ENCODE measurements around the gene GPS1.

Gene GPS1

GRCh38 chr17:82053556-82054263 lies 2.0 kb downstream of the GPS1 start:
- intact Hi-C loops (cut with DNase I), result no loop called here
- DNase-seq, result no peak

- intact Hi-C loops (cut with DNase I), result loop anchor here (5.0 kb wide), 1 partner anchor 43 kb away; the partner anchor contains the start of gene FASN
- DNase-seq, result no peak
These were observed 2.8 kb downstream of the GPS1 start for GRCh38 chr17:82054351-82055022.

DNA sequence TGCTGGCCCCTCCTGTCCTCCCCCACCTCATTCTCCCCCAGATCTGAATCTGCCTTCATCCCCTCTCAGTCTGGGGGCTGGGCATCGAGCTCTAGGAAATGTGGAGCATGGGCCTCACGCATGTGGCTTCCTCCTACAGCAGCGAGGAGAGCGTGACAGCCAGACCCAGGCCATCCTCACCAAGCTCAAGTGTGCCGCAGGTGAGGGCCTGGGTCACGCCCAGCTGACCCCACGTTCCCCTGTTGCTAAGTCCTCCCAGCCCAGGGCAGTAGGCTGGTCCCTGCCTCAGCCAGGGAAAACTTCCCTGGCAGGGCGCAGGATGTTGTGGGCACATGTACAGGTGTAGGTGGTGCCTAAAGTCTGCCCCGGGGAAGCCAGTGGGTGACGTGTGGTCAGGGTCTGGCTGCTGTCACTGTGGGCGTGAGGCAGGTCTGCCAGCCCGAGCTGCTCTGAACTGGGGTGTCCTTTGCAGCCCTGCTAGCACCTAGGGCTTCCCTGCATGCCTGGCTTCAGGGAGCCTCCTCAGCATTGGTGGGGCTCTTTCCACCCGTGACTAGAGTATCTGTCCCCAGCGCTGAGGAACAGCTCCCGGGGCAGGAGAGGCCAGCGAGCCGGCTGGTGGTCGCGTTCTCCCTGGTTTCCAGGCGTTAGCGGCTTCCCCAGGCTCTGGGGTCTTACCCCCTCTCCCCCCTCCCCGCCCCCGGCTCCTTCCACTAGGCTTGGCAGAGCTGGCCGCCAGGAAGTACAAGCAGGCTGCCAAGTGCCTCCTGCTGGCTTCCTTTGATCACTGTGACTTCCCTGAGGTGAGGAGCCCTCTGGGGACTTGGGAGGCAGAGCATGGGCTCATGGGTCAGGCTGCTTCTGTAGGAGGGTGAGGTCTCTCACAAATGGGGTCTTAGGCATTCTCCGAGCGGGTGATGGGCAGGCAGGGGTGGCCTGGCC lies 3.6 kb downstream of the GPS1 start:
- DNase-seq, result no peak
- intact Hi-C loops (cut with DNase I), result loop anchor here (5.0 kb wide), 1 partner anchor 42 kb away; the partner anchor contains the start of gene FASN

DNA sequence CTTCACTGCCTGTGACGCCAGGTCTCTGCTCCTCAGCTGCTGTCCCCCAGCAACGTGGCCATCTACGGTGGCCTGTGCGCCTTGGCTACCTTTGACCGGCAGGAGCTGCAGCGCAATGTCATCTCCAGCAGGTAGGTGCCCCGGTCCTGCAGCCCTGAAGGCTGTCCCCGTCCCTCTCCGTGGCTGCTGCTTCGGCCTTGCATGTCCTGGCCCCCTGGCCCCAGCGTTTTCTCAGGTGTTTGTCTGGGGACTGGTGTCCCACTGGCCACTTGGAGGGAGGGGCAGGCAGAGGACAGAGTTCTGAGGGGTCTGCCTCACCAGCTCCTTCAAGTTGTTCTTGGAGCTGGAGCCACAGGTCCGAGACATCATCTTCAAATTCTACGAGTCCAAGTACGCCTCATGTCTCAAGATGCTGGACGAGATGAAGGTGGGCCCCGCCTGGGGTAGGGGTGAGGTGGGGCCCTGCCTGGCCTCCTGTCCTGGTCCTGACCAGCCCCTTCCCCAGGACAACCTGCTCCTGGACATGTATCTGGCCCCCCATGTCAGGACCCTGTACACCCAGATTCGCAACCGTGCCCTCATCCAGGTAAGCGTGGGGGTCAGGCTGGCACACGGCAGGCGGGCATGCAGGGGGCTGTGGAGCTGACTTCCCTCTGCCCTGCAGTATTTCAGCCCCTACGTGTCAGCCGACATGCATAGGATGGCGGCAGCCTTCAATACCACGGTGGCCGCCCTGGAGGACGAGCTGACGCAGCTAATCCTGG lies 4.4 kb downstream of the GPS1 start:
- intact Hi-C loops (cut with DNase I), result loop anchor here (5.0 kb wide), 1 partner anchor 41 kb away; the partner anchor contains the start of gene FASN
- DNase-seq, result no peak

DNA sequence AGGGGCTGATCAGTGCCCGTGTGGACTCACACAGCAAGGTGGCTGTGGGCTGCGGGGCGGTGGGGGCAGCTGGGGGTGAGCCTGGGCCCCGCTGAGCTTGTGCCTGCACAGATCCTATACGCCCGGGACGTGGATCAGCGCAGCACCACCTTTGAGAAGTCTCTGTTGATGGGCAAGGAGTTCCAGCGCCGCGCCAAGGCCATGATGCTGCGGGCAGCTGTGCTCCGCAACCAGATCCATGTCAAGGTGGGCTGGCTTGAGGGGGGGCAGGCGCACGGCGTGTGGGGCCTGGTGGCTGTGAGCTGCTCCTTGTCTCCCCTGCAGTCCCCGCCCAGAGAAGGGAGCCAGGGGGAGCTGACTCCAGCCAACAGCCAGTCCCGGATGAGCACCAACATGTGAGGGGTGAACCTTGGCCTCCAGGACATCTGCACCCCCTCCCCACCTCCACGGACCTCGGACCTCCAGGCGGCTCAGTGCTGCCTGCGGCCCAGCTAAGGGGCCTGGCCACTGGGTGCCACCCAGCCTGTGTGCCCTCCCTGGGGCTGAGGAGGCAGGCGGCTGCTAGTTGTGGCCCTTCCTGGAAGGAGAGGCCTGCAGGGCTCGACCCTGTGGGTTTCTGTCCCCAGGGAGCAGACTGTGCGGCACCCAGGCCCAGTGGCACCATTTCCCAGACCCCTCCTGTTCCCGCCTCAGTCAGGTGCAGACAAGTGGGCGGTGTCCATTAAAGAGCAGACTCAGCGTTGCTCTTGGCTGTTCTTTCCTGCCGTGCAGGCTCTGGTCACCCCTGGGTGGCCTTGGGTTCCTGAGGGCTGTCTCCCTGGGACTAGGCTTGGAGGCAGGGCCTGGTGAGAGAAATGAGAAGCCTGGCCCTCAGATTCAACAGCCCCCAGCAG lies 5.3 kb downstream of the GPS1 start:
- intact Hi-C loops (cut with DNase I), result loop anchor here (5.0 kb wide), 1 partner anchor 40 kb away; the partner anchor contains the start of gene FASN
- no peak for DNase-seq

DNA sequence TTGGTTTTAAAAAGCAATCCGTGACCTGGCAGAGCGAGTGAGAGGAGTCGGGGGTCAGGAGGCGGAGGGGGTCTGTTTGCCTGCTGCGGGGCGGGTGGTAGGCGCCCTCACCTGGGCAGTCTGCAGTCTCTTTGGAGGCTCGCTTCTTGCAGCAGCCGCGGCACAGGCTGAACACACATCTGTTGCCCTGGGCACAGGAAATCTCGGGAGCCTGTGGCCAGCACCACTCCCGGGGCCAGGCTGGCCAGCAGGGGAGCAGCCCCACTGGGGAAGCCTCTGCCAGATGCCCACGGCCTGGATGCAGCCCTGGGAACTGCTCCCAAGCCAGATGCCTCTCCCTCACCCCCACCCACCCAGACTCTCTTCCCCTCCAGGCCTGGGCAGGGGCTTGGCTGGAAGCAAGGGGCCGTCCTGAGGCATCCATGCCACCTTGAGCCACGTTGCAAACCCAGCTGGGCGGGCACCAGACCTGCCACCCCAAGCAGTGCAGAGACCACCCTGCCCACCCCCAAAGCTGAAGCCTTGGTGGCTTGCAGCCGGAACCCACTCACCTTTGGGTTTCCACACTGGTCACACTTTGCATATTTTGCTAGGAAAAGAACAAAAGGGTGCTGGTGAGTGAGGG lies 6.6 kb downstream of the GPS1 start:
- intact Hi-C loops (cut with DNase I), result loop anchor here (5.0 kb wide), 1 partner anchor 39 kb away; the partner anchor contains the start of gene FASN

GRCh38 chr17:82058855-82059249 lies 7.2 kb downstream of the GPS1 start:
- intact Hi-C loops (cut with DNase I), result loop anchor here (5.0 kb wide), 1 partner anchor 38 kb away; the partner anchor contains the start of gene FASN
- no peak for DNase-seq

More for the DNA sequence above, 6.6 kb downstream of the GPS1 start:
- no peak for DNase-seq

GRCh38 chr17:82059272-82060000 lies 7.7 kb downstream of the GPS1 start:
- DNase-seq, result no peak
- intact Hi-C loops (cut with DNase I), result loop anchor here (5.0 kb wide), 1 partner anchor 38 kb away; the partner anchor contains the start of gene FASN

GRCh38 chr17:82060001-82060380 lies 8.3 kb downstream of the GPS1 start:
- intact Hi-C loops (cut with DNase I), result no loop called here

GRCh38 chr17:82060614-82061013 lies 8.9 kb downstream of the GPS1 start:
- no peak for DNase-seq
- intact Hi-C loops (cut with DNase I), result no loop called here

More at GRCh38 chr17:82060001-82060380, 8.3 kb downstream of the GPS1 start:
- no peak for DNase-seq

- intact Hi-C loops (cut with DNase I), result no loop called here
- DNase-seq, result no peak
These were observed 9.6 kb downstream of the GPS1 start for GRCh38 chr17:82061047-82061925.

DNA sequence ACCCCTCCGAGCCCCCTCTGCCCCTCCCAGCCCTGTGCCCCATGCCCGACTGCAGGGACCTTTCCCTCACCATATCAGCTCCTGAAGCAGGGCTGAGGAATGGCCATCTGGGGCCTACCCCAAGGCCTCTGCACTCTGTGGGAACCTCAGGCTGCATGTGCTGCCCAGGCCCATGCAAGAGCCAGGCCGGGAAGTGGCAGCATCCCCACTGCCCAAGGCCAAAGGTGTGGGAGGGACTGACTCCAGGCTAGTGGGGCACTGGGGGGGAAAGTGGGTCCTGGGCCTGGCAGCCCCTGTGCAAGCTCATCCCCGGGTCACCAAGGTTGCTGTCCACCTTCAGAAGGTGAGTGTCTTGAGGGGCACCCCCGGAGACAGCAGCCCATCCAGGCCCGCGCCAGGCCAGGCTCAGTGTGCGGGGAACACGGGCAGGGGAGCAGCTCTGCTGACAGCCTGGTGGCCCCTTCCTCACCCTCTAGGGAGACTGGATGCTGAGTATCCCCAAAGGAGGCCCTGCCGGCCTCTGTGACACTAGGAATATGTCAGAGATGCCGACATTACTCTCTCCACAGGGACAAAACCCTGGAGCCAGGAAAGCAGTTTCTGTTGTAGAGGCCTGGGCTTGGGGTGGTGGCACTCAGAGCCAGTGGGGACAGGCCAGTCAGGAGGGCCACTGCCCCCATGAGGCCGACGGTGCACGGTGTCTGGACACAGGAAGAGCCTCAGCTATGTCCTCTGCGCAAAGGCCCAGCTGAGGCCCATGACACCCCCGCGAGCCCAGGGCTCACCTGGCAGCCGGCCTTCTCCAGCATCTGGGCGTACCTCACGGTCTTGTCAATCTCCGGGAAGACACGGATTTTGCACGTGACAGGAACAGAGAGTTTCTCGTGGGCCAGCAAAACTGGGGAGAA lies 10.6 kb downstream of the GPS1 start:
- intact Hi-C loops (cut with DNase I), result no loop called here
- no peak for DNase-seq

DNA sequence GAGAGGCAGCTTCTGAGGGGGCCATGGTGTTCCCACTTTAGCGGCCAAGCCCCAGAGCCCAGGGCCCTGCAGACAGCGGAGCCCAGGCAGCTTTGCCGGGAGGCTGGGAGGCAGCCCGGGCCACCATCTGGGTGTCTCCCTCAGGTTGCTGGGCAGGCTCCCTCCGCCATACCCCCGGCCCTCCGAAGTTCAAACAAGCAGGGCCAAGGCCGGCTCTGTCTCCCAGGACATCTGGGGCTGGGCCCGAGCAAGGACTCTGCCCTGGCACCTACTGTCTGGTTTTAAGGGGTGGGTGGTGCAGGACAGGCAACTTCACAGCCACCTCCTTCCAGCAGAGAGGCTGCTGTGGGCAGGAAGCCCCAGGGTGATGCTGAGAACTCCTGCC lies 11.3 kb downstream of the GPS1 start:
- intact Hi-C loops (cut with DNase I), result no loop called here
- no peak for DNase-seq

Data from head of caudate nucleus (tissue), 42 donors.